H1 (cell line): Measurements from ENCODE around the gene PUS3. TPM values are rescaled to one million over a fixed set of nuclear protein-coding genes. Genes with fewer than 3 reads are reported as not detected.
A peak's percentile ranks its signal among the peaks of the same experiment; 100 is the strongest.

Experiments used
- CTCF ChIA-PET: fragments of 300-600 bp; sonication (Branson Sonifier 250); formaldehyde crosslinking; loops from one replicate; lab custom pipeline; 2021; ENCODE audit not compliant: partially characterized antibody; lab: Charles Lee
- POLR2A ChIA-PET: fragments of 300-600 bp; sonication (Branson Sonifier 250); formaldehyde crosslinking; loops from one replicate; lab custom pipeline; 2021; ENCODE audit warnings: inconsistent platforms; ENCODE audit not compliant: partially characterized antibody; lab: Charles Lee
- DNase-seq, 2 experiments: peaks; one replicate each; pipeline versions ENCODE4 v3.0.0 to v3.0.0-alpha.2; 2010 to 2022; ENCODE audit warnings: low spot score in 2 of 2, low read depth in 1 of 2, mixed read lengths in 1 of 2
- FAIRE-seq: peaks from 2 replicates; lab custom pipeline; 2011; peaks lifted over from hg19 to GRCh38; lab: Jason Lieb, UNC
- H2AFZ ChIP-seq: 2 replicates; pipeline ENCODE4 v1.8.1; 2012; ENCODE audit warnings: low read length, inconsistent platforms
- H2AK5ac ChIP-seq: 2 replicates; pipeline ENCODE4 v1.6.1; 2013; ENCODE audit warnings: low read depth, low read length
- H2BK120ac ChIP-seq: replicated peaks from 2 replicates; pipeline ENCODE3; 2013; ENCODE audit warnings: low read depth, low read length, inconsistent platforms
- H2BK12ac ChIP-seq: 2 replicates; pipeline ENCODE4 v1.6.1; 2013; ENCODE audit warnings: low read depth, low read length
- H2BK15ac ChIP-seq: 2 replicates; pipeline ENCODE4 v1.6.1; 2013; ENCODE audit warnings: low read length
- H2BK20ac ChIP-seq: 2 replicates; pipeline ENCODE4 v1.6.1; 2013; ENCODE audit warnings: low read length
- H2BK5ac ChIP-seq: 2 replicates; pipeline ENCODE4 v1.6.1; 2013; ENCODE audit warnings: low read depth, low read length
- H3K14ac ChIP-seq: 2 replicates; pipeline ENCODE4 v1.6.1; 2013; ENCODE audit warnings: inconsistent platforms; ENCODE audit not compliant: insufficient read length
- H3K18ac ChIP-seq: 2 replicates; pipeline ENCODE4 v1.6.1; 2013; ENCODE audit warnings: low read length; ENCODE audit errors: extremely low read depth
- H3K23ac ChIP-seq: 2 replicates; pipeline ENCODE4 v1.6.1; 2013; ENCODE audit warnings: inconsistent platforms; ENCODE audit not compliant: insufficient read length
- H3K23me2 ChIP-seq: 2 replicates; pipeline ENCODE4 v1.6.1; 2013; ENCODE audit warnings: low read depth, low read length
- H3K27ac ChIP-seq: 2 replicates; pipeline ENCODE4 v1.6.1; 2011; ENCODE audit warnings: low read depth, low read length, inconsistent platforms
- H3K27me3 ChIP-seq, 4 experiments: replicated peaks in 1 of 4; 1 replicate in 1 of 4; 2 replicates in 3 of 4; pipeline versions ENCODE4 v1.6.1 to v1.8.1; 2011 to 2013; ENCODE audit warnings: low read length in 3 of 4, mild to moderate bottlenecking in 3 of 4, inconsistent platforms in 2 of 4, mixed read lengths in 2 of 4, moderate library complexity in 1 of 4; ENCODE audit not compliant: control insufficient read depth in 3 of 4, insufficient read depth in 3 of 4; ENCODE audit errors: extremely low read depth in 1 of 4
- H3K36me3 ChIP-seq, 4 experiments: 2 replicates each; pipeline versions ENCODE4 v1.6.1 to v1.8.1; 2011 to 2013; ENCODE audit warnings: mild to moderate bottlenecking in 4 of 4, low read length in 3 of 4, moderate library complexity in 2 of 4, control low read depth in 1 of 4, inconsistent platforms in 1 of 4; ENCODE audit not compliant: insufficient read depth in 4 of 4, control insufficient read depth in 2 of 4
- H3K4ac ChIP-seq: replicated peaks from 2 replicates; pipeline ENCODE3; 2013; ENCODE audit warnings: low read length, low read depth, mixed read lengths, inconsistent platforms; ENCODE audit not compliant: insufficient read length
- H3K4me1 ChIP-seq, 4 experiments: replicated peaks in 1 of 4; 1 replicate in 1 of 4; 2 replicates in 3 of 4; pipeline versions ENCODE4 v1.6.1 to v1.8.1; 2011 to 2013; ENCODE audit warnings: low read length in 3 of 4, inconsistent platforms in 2 of 4, mixed read lengths in 1 of 4; ENCODE audit not compliant: insufficient read depth in 4 of 4, control insufficient read depth in 3 of 4
- H3K4me2 ChIP-seq, 2 experiments: 2 replicates each; pipeline versions ENCODE4 v1.6.1 to v1.8.1; 2011 to 2013; ENCODE audit warnings: low read depth in 2 of 2, low read length in 2 of 2, control low read depth in 1 of 2, inconsistent platforms in 1 of 2, mild to moderate bottlenecking in 1 of 2; ENCODE audit not compliant: insufficient read depth in 1 of 2
- H3K4me3 ChIP-seq, 4 experiments: fragments of 200-600, 300-600 bp in 1 of 4; sonication (generic), shearing (Covaris generic), sonication (Bioruptor Twin) in 1 of 4; 2 replicates each; pipeline versions ENCODE4 v1.5.1 to v1.8.1; 2011 to 2016; ENCODE audit warnings: low read length in 4 of 4, low read depth in 3 of 4, control low read depth in 2 of 4, inconsistent platforms in 2 of 4, mild to moderate bottlenecking in 2 of 4, mixed read lengths in 1 of 4, moderate library complexity in 1 of 4; ENCODE audit not compliant: insufficient read depth in 2 of 4; ENCODE audit errors: extremely low read depth in 1 of 4
- H3K56ac ChIP-seq: replicated peaks from 2 replicates; pipeline ENCODE3; 2013; ENCODE audit warnings: low read depth, mild to moderate bottlenecking, mixed read lengths, low read length, inconsistent platforms; ENCODE audit not compliant: insufficient read length
- H3K79me1 ChIP-seq: 2 replicates; pipeline ENCODE4 v1.6.1; 2013; ENCODE audit warnings: low read depth, low read length, control low read depth
- H3K79me2 ChIP-seq, 2 experiments: 2 replicates each; pipeline versions ENCODE4 v1.6.1 to v1.8.1; 2012 to 2013; ENCODE audit warnings: low read length in 2 of 2, mild to moderate bottlenecking in 2 of 2, inconsistent platforms in 1 of 2; ENCODE audit not compliant: insufficient read depth in 2 of 2, control insufficient read depth in 1 of 2
- H3K9ac ChIP-seq, 4 experiments: replicated peaks in 1 of 4; 1 replicate in 1 of 4; 2 replicates in 3 of 4; pipeline versions ENCODE4 v1.6.1 to v1.8.1; 2011 to 2013; ENCODE audit warnings: low read depth in 3 of 4, low read length in 3 of 4, control low read depth in 2 of 4, mild to moderate bottlenecking in 2 of 4, moderate library complexity in 2 of 4, inconsistent platforms in 1 of 4; ENCODE audit errors: extremely low read depth in 1 of 4
- H3K9me3 ChIP-seq, 2 experiments: 2 replicates each; pipeline versions ENCODE4 v1.6.1 to v1.8.1; 2012 to 2013; ENCODE audit warnings: mild to moderate bottlenecking in 2 of 2, moderate library complexity in 2 of 2, control low read depth in 1 of 2, inconsistent platforms in 1 of 2, low read depth in 1 of 2, low read length in 1 of 2, mixed read lengths in 1 of 2; ENCODE audit not compliant: insufficient read depth in 2 of 2
- H4K20me1 ChIP-seq, 2 experiments: replicated peaks in 1 of 2; 2 replicates each; pipeline versions ENCODE3 to v1.8.1; 2011 to 2013; ENCODE audit warnings: inconsistent platforms in 2 of 2, low read length in 2 of 2, mild to moderate bottlenecking in 1 of 2; ENCODE audit not compliant: insufficient read depth in 2 of 2, control insufficient read depth in 1 of 2
- H4K5ac ChIP-seq: 2 replicates; pipeline ENCODE4 v1.6.1; 2013; ENCODE audit warnings: low read length, low read depth, mixed read lengths, inconsistent platforms; ENCODE audit not compliant: insufficient read length
- H4K8ac ChIP-seq: 2 replicates; pipeline ENCODE4 v1.8.0; 2013; ENCODE audit warnings: mild to moderate bottlenecking, moderate library complexity, low read length, inconsistent platforms; ENCODE audit not compliant: insufficient read depth; ENCODE audit errors: extremely low read depth
- H4K91ac ChIP-seq: replicated peaks from 2 replicates; pipeline ENCODE3; 2013; ENCODE audit warnings: low read length, mixed read lengths, inconsistent platforms; ENCODE audit not compliant: insufficient read length
- CBX5 ChIP-seq: fragments of 300-800, 300-1000 bp; sonication (generic); IDR thresholded peaks from 2 replicates; pipeline ENCODE4 v1.7.1; 2016; ENCODE audit warnings: antibody characterized with exemption, low read length, low read depth
- GTF2F1 ChIP-seq: IDR thresholded peaks from 2 replicates; pipeline ENCODE4 v1.6.1; 2012; ENCODE audit warnings: low read depth, low read length, improper control_type of control experiment, borderline replicate concordance
- KDM4A ChIP-seq: IDR thresholded peaks from one replicate; pipeline ENCODE4 v1.7.1; 2012; ENCODE audit warnings: low read depth, mild to moderate bottlenecking, moderate library complexity, low read length, inconsistent platforms; ENCODE audit not compliant: severe bottlenecking
- KDM5A ChIP-seq: fragments of 200-600 bp; IDR thresholded peaks from 2 replicates; pipeline ENCODE4 v1.7.1; 2012; ENCODE audit warnings: mild to moderate bottlenecking, low read length, inconsistent platforms, mixed read lengths
- NANOG ChIP-seq: IDR thresholded peaks from 2 replicates; pipeline ENCODE4 v1.6.1; 2011; ENCODE audit warnings: low read length, low read depth, mild to moderate bottlenecking, inconsistent platforms; ENCODE audit not compliant: insufficient read depth, poor library complexity, severe bottlenecking
- POLR2A ChIP-seq, 2 experiments: IDR thresholded peaks; 1 replicate in 1 of 2; 2 replicates in 1 of 2; pipeline ENCODE4 v1.6.1; 2011; ENCODE audit warnings: low read depth in 2 of 2, low read length in 2 of 2, mild to moderate bottlenecking in 2 of 2; ENCODE audit errors: control extremely low read depth in 1 of 2
- SP1 ChIP-seq: IDR thresholded peaks from 2 replicates; pipeline ENCODE4 v1.6.1; 2011; ENCODE audit warnings: low read depth, low read length
- SP2 ChIP-seq: IDR thresholded peaks from 2 replicates; pipeline ENCODE4 v1.6.1; 2012; ENCODE audit warnings: mild to moderate bottlenecking, low read length, inconsistent platforms
- TEAD4 ChIP-seq: IDR thresholded peaks from 2 replicates; pipeline ENCODE4 v1.6.1; 2012; ENCODE audit warnings: low read depth, low read length, inconsistent platforms, mixed read lengths
- USF2 ChIP-seq: IDR thresholded peaks from 2 replicates; pipeline ENCODE4 v1.6.1; 2011; ENCODE audit warnings: low read length, improper control_type of control experiment
- YY1 ChIP-seq: IDR thresholded peaks from 2 replicates; pipeline ENCODE4 v1.6.1; 2011; ENCODE audit warnings: low read depth, mild to moderate bottlenecking, low read length
- WGBS, 2 experiments: shearing (Covaris generic) in 1 of 2; methylation state at CpG; one replicate each; pipeline versions ENCODE4 v1.1.6 to v1.1.7; 2013 to 2015; ENCODE audit warnings: low lambda C conversion rate in 2 of 2, mixed read lengths in 2 of 2, inconsistent platforms in 1 of 2, low coverage in 1 of 2, missing lambda C conversion rate in 1 of 2; ENCODE audit not compliant: insufficient replicate concordance in 2 of 2, insufficient coverage in 1 of 2, insufficient read length in 1 of 2; ENCODE audit errors: extremely low coverage in 1 of 2, missing lambda C conversion rate in 1 of 2; 5-methylcytosine and 5-hydroxymethylcytosine counted together
- polyA plus RNA-seq, 7 experiments: library from polyadenylated mRNA; depleted of rRNA in 3 of 7; stranded (reverse) in 5 of 7; unstranded in 2 of 7; fragments of >200 nt in 5 of 7; fragments of 200-250 nt in 2 of 7; gene quantifications; 1 replicate in 5 of 7; 2 replicates in 1 of 7; 4 replicates in 1 of 7; pipeline versions ENCODE4 v1.2.1 to v1.2.3, GENCODE V29; 2011 to 2013; ENCODE audit warnings: missing spikeins in 2 of 7, mixed read lengths in 2 of 7
- total RNA-seq: library from RNA; stranded (reverse); fragmentation: NEBNext Ultra II Directional; extraction: Animal tissue kit (Norgen Biotek cat#: 25700); gene quantifications from 2 replicates; pipeline ENCODE4 v1.2.1, GENCODE V29; 2021
- TF ChIP-seq, protein P1 (sequence below): IDR thresholded peaks from 2 replicates; pipeline ENCODE4 v1.6.1; 2011; ENCODE audit warnings: low read depth, mild to moderate bottlenecking, low read length; ENCODE audit not compliant: insufficient read depth

PUS3 gene
- total and polyA plus RNA-seq, 2 of the 8 experiments (the other 6 are each of a cell fraction or from before 2014, with no cell fraction given) = 8.7 to 22.6 TPM

- ChIA-PET CTCF (interaction anchor here (0.7 to 1.5 kb wide), 5 partner anchors 148 to 246 kb away, joined by 3 to 6 read pairs (median 3); no protein-coding TSS in a partner anchor), POLR2A (no interaction called here)
- Histone ChIP-seq H3K18ac (no peak overlapping the region), H2BK5ac (no peak overlapping the region), H2BK120ac (no peak overlapping the region), H3K9ac (no peak overlapping the region), H2BK20ac (no peak overlapping the region), H3K79me1 (no peaks in the 10 kb centered on the region), H3K23me2 (0 out of 2 replicates have a peak, but pooled peaks cover 2% of the 10 kb centered on the region), H3K36me3 (no peaks in the 10 kb centered on the region), H3K4me3 (no peak overlapping the region), H3K14ac (no peak overlapping the region), H4K5ac (no peak overlapping the region), H4K91ac (no peak overlapping the region), H3K79me2 (no peaks in the 10 kb centered on the region), H3K9me3 (no peaks in the 10 kb centered on the region; a peak in 1 of 4 replicates), H3K23ac (no peak overlapping the region), H3K27ac (no peak overlapping the region), H3K4me2 (peak overlapping the region in 1 of 2 experiments; percentile 6; a peak in 1 of 4 replicates), H4K8ac (no peak overlapping the region), H2BK15ac (no peak overlapping the region), H2AK5ac (no peak overlapping the region), H2BK12ac (no peak overlapping the region), H3K4ac (no peak overlapping the region), H3K4me1 (no peaks in the 10 kb centered on the region; a peak in 1 of 7 replicates), H2AFZ (peak overlapping the region; percentile 6; the same call in 1 of the 2 replicates), H4K20me1 (no peaks in the 10 kb centered on the region), H3K56ac (no peak overlapping the region), H3K27me3 (no peaks in the 10 kb centered on the region)
- 93% methylated on average over 19 of the region's 20 CpGs; no CpG with 5 or more reads in 1 of the 2 experiments for WGBS, 2 experiments
- FAIRE-seq (peak; percentile 75), DNase-seq (no peak)
- TF ChIP-seq TEAD4 = no peak
- no peak for TF ChIP-seq USF2
- TF ChIP-seq, protein P1, sequence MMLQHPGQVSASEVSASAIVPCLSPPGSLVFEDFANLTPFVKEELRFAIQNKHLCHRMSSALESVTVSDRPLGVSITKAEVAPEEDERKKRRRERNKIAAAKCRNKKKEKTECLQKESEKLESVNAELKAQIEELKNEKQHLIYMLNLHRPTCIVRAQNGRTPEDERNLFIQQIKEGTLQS = no peak
- TF ChIP-seq POLR2A (IDR thresholded peaks at IDR 0.05; ENCODE audit: control extremely low read depth in 1 of 2, low read depth in 2 of 2, low read length in 2 of 2) = no peak
- TF ChIP-seq CBX5 = no peak
- TF ChIP-seq KDM5A = no peak
- TF ChIP-seq GTF2F1 = no peak
- TF ChIP-seq NANOG = no peak
- no peak for TF ChIP-seq KDM4A
- no peak for TF ChIP-seq YY1
- TF ChIP-seq SP1 = no peak
- TF ChIP-seq SP2 = no peak
Observed at GRCh38 chr11:125873881-125874555, 29.0 kb downstream of the PUS3 start.
